ENCODE results near the gene FAM78B.

DNA sequence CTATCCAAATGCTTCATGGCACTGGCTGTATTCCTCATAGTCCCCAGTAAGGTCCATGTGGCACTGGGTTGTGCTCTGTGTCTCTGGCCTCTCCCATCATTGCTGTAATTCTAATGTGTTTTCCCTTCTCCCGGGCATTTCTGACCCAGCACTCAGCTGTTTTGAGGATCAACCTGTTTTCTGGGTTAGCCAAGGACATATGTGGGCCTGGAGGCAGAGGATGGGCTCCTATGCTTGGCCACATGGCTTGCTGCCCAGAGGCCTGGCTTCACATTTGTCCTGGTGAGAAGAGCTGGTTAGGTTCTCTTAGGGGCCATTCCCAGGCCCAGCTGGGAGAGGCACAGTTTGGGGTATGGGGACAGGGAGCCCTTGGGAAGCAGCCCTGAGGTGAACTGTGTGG lies 103.1 kb downstream of the FAM78B start:
- TF ChIP-seq CTCF (IDR thresholded peaks at IDR 0.05; ENCODE audit: extremely low read depth in 1 of 2, insufficient read depth in 1 of 2, low read depth in 1 of 2, low read length in 2 of 2) = no peak
- TF ChIP-seq, protein P1, sequence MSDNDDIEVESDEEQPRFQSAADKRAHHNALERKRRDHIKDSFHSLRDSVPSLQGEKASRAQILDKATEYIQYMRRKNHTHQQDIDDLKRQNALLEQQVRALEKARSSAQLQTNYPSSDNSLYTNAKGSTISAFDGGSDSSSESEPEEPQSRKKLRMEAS (IDR thresholded peaks at IDR 0.05; ENCODE audit: insufficient read depth, insufficient read length) = no peak
- TF ChIP-seq EZH2 (IDR thresholded peaks at IDR 0.05; ENCODE audit: borderline replicate concordance, low read depth, low read length, severe bottlenecking) = no peak
- no peak for TF ChIP-seq POLR2AphosphoS5 (IDR thresholded peaks at IDR 0.05; ENCODE audit: insufficient read depth, low read depth, low read length)
- TF ChIP-seq POLR2A (IDR thresholded peaks at IDR 0.05; ENCODE audit: low read depth, low read length) = no peak
- no peak for TF ChIP-seq JUN (IDR thresholded peaks at IDR 0.05; ENCODE audit: borderline replicate concordance, insufficient read depth, insufficient read length, low read depth)
